T-helper 1 cell treated with Interleukin-12 subunit alpha and Interleukin-12 subunit beta and Interleukin-4 antibody, amounts not matched to agents 30 μg/mL and 1 μg/mL, for 36 hours (primary cell): ENCODE measurements around the gene STK32A.

ENCODE experiments used
- H3K27ac Mint-ChIP-seq: one replicate; pipeline ENCODE4 v1.8.0; 2021; ENCODE audit warnings: mild to moderate bottlenecking, mixed read lengths
- H3K27me3 Mint-ChIP-seq: one replicate; pipeline ENCODE4 v1.8.0; 2021; ENCODE audit warnings: low read depth, mixed read lengths
- H3K36me3 Mint-ChIP-seq: one replicate; pipeline ENCODE4 v1.8.0; 2021; ENCODE audit warnings: low read depth, mixed read lengths
- H3K4me1 Mint-ChIP-seq: one replicate; pipeline ENCODE4 v1.8.0; 2021; ENCODE audit warnings: low read depth, mixed read lengths
- H3K4me3 Mint-ChIP-seq: one replicate; pipeline ENCODE4 v1.8.0; 2021; ENCODE audit warnings: mild to moderate bottlenecking, moderate library complexity, mixed read lengths
- H3K9me3 Mint-ChIP-seq: one replicate; pipeline ENCODE4 v1.8.0; 2021; ENCODE audit warnings: mixed read lengths

The STK32A gene

GRCh38 chr5:147403651-147404640 lies 169.1 kb downstream of the STK32A start:
- Mint-ChIP-seq H3K4me3 (no peak overlapping the region), H3K36me3 (no peaks in the 10 kb centered on the region), H3K27me3 (no peaks in the 10 kb centered on the region), H3K27ac (no peak overlapping the region), H3K9me3 (no peaks in the 10 kb centered on the region), H3K4me1 (no peaks in the 10 kb centered on the region)

- Mint-ChIP-seq H3K9me3 (no peaks in the 10 kb centered on the region), H3K27me3 (no peaks in the 10 kb centered on the region), H3K36me3 (no peaks in the 10 kb centered on the region), H3K27ac (no peak overlapping the region), H3K4me1 (no peaks in the 10 kb centered on the region), H3K4me3 (no peak overlapping the region)
Measured at GRCh38 chr5:147404706-147405105, 169.9 kb downstream of the STK32A start.

- H3K27me3 Mint-ChIP-seq: no peaks in the 10 kb centered on the region
- no peaks in the 10 kb centered on the region for H3K9me3 Mint-ChIP-seq
- no peaks in the 10 kb centered on the region for H3K36me3 Mint-ChIP-seq
- H3K27ac Mint-ChIP-seq: no peak overlapping the region
- H3K4me3 Mint-ChIP-seq: no peak overlapping the region
- H3K4me1 Mint-ChIP-seq: no peaks in the 10 kb centered on the region
Measured at GRCh38 chr5:147406636-147407035, 171.8 kb downstream of the STK32A start.

GRCh38 chr5:147407094-147407681 lies 172.4 kb downstream of the STK32A start:
- Mint-ChIP-seq H3K27me3 (no peaks in the 10 kb centered on the region), H3K9me3 (no peaks in the 10 kb centered on the region), H3K27ac (no peak overlapping the region), H3K4me3 (no peak overlapping the region), H3K4me1 (no peaks in the 10 kb centered on the region), H3K36me3 (no peaks in the 10 kb centered on the region)

- H3K27ac Mint-ChIP-seq: no peak overlapping the region
- H3K4me1 Mint-ChIP-seq: no peaks in the 10 kb centered on the region
- H3K36me3 Mint-ChIP-seq: no peaks in the 10 kb centered on the region
- no peak overlapping the region for H3K4me3 Mint-ChIP-seq
- no peaks in the 10 kb centered on the region for H3K27me3 Mint-ChIP-seq
- H3K9me3 Mint-ChIP-seq: no peaks in the 10 kb centered on the region
Measured at GRCh38 chr5:147408980-147409379, 174.2 kb downstream of the STK32A start.

GRCh38 chr5:147410496-147411358 lies 175.9 kb downstream of the STK32A start:
- H3K4me1 Mint-ChIP-seq: no peaks in the 10 kb centered on the region
- H3K27me3 Mint-ChIP-seq: no peaks in the 10 kb centered on the region
- no peaks in the 10 kb centered on the region for H3K9me3 Mint-ChIP-seq
- no peak overlapping the region for H3K4me3 Mint-ChIP-seq
- H3K27ac Mint-ChIP-seq: no peak overlapping the region
- H3K36me3 Mint-ChIP-seq: no peaks in the 10 kb centered on the region

GRCh38 chr5:147411359-147412319 lies 176.8 kb downstream of the STK32A start:
- no peaks in the 10 kb centered on the region for H3K9me3 Mint-ChIP-seq

GRCh38 chr5:147412561-147412960 lies 177.7 kb downstream of the STK32A start:
- H3K9me3 Mint-ChIP-seq: no peaks in the 10 kb centered on the region
- no peaks in the 10 kb centered on the region for H3K36me3 Mint-ChIP-seq
- no peaks in the 10 kb centered on the region for H3K4me1 Mint-ChIP-seq
- no peak overlapping the region for H3K4me3 Mint-ChIP-seq
- no peak overlapping the region for H3K27ac Mint-ChIP-seq
- H3K27me3 Mint-ChIP-seq: no peaks in the 10 kb centered on the region

More at GRCh38 chr5:147411359-147412319, 176.8 kb downstream of the STK32A start:
- Mint-ChIP-seq H3K4me3 (no peak overlapping the region), H3K27ac (no peak overlapping the region), H3K36me3 (no peaks in the 10 kb centered on the region), H3K4me1 (no peaks in the 10 kb centered on the region), H3K27me3 (no peaks in the 10 kb centered on the region)

- Mint-ChIP-seq H3K4me3 (no peak overlapping the region), H3K27ac (no peak overlapping the region), H3K4me1 (no peaks in the 10 kb centered on the region), H3K36me3 (no peaks in the 10 kb centered on the region), H3K9me3 (no peaks in the 10 kb centered on the region), H3K27me3 (no peaks in the 10 kb centered on the region)
Measured at GRCh38 chr5:147413266-147413665, 178.4 kb downstream of the STK32A start.

GRCh38 chr5:147415651-147416050 lies 180.8 kb downstream of the STK32A start:
- H3K27ac Mint-ChIP-seq: no peak overlapping the region
- no peaks in the 10 kb centered on the region for H3K27me3 Mint-ChIP-seq
- H3K4me3 Mint-ChIP-seq: no peak overlapping the region
- H3K4me1 Mint-ChIP-seq: no peaks in the 10 kb centered on the region
- no peaks in the 10 kb centered on the region for H3K9me3 Mint-ChIP-seq
- no peaks in the 10 kb centered on the region for H3K36me3 Mint-ChIP-seq

- H3K27ac Mint-ChIP-seq: no peak overlapping the region
- H3K4me1 Mint-ChIP-seq: no peaks in the 10 kb centered on the region
- no peaks in the 10 kb centered on the region for H3K36me3 Mint-ChIP-seq
- H3K27me3 Mint-ChIP-seq: no peaks in the 10 kb centered on the region
- H3K9me3 Mint-ChIP-seq: no peaks in the 10 kb centered on the region
- H3K4me3 Mint-ChIP-seq: no peak overlapping the region
Measured at GRCh38 chr5:147417135-147417813, 182.4 kb downstream of the STK32A start.

- Mint-ChIP-seq H3K9me3 (no peaks in the 10 kb centered on the region), H3K4me3 (no peak overlapping the region), H3K27me3 (no peaks in the 10 kb centered on the region), H3K36me3 (no peaks in the 10 kb centered on the region), H3K4me1 (no peaks in the 10 kb centered on the region), H3K27ac (no peak overlapping the region)
Measured at GRCh38 chr5:147418613-147419012, 183.8 kb downstream of the STK32A start.

GRCh38 chr5:147426640-147427327 lies 192.0 kb downstream of the STK32A start:
- Mint-ChIP-seq H3K36me3 (no peaks in the 10 kb centered on the region), H3K4me1 (no peaks in the 10 kb centered on the region), H3K27ac (no peak overlapping the region), H3K4me3 (no peak overlapping the region), H3K27me3 (no peaks in the 10 kb centered on the region), H3K9me3 (no peaks in the 10 kb centered on the region)
